ENCODE measurements around the gene CYP1A2. TPM values are rescaled to one million over a fixed set of nuclear protein-coding genes. Genes with fewer than 3 reads are reported as not detected.

CYP1A2 gene
- total and polyA plus RNA-seq, 2 of the 13 experiments (the other 11 are each of a cell fraction or from before 2014, with no cell fraction given): 0.07 TPM; not detected in 1

DNA sequence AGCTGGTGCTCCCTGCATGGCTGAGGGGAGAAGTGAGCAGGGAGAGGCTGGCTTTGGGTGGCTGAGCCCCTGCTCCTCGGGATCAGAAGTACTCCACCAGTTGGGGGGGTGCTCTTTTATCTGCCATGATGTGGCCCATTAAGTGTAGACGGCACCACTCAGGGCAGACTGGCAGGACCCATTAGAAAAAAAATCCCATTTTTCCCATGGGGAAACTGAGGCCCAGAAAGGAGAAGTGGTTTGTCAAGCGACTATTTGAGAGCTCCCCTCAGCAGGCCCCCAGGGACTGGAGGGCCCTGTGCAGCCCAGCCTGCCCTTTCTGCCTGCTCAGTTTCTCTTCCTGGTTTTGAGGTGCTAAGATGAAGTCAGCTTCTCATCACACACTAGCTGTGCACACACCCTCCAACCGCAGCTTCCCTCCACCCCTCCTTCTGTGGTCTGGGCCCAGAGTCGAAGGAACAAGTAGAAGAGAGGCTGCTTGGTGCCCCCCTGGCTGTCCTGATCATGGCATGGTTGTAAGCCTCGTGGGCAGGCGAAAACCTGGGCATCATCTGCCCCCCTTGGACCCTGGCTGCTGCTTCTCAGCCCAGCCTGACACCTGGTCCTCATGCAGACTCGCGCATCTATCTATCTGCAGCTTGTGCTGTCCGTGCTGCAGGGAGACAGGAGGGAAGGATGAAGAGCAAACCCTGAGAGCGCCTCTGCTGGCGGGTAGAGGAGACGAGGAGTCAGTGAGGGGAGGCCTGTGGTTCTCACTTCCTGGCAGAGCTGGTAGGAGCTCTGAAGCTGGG, 38.8 kb downstream of the CYP1A2 start (continued):
- TF ChIP-seq NKX3-1 (CRISPR knock-in tag; IDR thresholded peaks at IDR 0.05): no peak
- no peak for TF ChIP-seq FLYWCH1 (CRISPR knock-in tag; IDR thresholded peaks at IDR 0.05)
- no peak for TF ChIP-seq RFXAP (CRISPR knock-in tag; IDR thresholded peaks at IDR 0.05; ENCODE audit: borderline replicate concordance)
- TF ChIP-seq, protein P1, sequence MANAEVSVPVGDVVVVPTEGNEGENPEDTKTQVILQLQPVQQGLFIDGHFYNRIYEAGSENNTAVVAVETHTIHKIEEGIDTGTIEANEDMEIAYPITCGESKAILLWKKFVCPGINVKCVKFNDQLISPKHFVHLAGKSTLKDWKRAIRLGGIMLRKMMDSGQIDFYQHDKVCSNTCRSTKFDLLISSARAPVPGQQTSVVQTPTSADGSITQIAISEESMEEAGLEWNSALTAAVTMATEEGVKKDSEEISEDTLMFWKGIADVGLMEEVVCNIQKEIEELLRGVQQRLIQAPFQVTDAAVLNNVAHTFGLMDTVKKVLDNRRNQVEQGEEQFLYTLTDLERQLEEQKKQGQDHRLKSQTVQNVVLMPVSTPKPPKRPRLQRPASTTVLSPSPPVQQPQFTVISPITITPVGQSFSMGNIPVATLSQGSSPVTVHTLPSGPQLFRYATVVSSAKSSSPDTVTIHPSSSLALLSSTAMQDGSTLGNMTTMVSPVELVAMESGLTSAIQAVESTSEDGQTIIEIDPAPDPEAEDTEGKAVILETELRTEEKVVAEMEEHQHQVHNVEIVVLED (CRISPR knock-in tag; IDR thresholded peaks at IDR 0.05; ENCODE audit: borderline replicate concordance): no peak
- TF ChIP-seq, protein P2, sequence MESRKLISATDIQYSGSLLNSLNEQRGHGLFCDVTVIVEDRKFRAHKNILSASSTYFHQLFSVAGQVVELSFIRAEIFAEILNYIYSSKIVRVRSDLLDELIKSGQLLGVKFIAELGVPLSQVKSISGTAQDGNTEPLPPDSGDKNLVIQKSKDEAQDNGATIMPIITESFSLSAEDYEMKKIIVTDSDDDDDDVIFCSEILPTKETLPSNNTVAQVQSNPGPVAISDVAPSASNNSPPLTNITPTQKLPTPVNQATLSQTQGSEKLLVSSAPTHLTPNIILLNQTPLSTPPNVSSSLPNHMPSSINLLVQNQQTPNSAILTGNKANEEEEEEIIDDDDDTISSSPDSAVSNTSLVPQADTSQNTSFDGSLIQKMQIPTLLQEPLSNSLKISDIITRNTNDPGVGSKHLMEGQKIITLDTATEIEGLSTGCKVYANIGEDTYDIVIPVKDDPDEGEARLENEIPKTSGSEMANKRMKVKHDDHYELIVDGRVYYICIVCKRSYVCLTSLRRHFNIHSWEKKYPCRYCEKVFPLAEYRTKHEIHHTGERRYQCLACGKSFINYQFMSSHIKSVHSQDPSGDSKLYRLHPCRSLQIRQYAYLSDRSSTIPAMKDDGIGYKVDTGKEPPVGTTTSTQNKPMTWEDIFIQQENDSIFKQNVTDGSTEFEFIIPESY (CRISPR knock-in tag; IDR thresholded peaks at IDR 0.05): peak; percentile 78
- peak; percentile 23; the same call in 1 of the 2 replicates for TF ChIP-seq STAG1 (CRISPR knock-in tag; IDR thresholded peaks at IDR 0.05)
- TF ChIP-seq ZNF160 (CRISPR knock-in tag; IDR thresholded peaks at IDR 0.05): no peak
